ENCODE results near the gene CDC25B. TPM values are rescaled to one million over a fixed set of nuclear protein-coding genes. Genes with fewer than 3 reads are reported as not detected.

Gene CDC25B
- polyA plus RNA-seq, 1 experiment: 58.9 TPM

DNA sequence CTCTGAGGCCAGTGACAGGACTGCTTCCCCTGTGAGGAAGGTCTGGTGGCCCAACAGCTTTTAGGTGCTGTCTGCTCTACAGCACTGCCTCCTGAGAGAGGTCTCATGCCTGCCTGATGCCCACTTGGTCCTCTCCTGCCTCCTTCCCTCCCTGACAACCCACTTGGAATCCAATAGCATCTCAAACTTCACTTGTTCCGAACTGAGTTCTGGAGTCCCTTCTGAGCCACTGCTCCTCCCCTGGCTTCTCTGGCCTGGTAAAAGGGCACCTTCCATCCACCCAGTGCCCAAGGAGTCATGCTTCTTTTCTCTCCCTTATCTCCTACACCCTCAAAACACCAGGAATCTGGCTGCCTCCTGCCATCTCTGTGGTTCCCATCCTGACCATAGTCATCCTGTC, 52.5 kb downstream of the CDC25B start:
- TF ChIP-seq, protein P1, sequence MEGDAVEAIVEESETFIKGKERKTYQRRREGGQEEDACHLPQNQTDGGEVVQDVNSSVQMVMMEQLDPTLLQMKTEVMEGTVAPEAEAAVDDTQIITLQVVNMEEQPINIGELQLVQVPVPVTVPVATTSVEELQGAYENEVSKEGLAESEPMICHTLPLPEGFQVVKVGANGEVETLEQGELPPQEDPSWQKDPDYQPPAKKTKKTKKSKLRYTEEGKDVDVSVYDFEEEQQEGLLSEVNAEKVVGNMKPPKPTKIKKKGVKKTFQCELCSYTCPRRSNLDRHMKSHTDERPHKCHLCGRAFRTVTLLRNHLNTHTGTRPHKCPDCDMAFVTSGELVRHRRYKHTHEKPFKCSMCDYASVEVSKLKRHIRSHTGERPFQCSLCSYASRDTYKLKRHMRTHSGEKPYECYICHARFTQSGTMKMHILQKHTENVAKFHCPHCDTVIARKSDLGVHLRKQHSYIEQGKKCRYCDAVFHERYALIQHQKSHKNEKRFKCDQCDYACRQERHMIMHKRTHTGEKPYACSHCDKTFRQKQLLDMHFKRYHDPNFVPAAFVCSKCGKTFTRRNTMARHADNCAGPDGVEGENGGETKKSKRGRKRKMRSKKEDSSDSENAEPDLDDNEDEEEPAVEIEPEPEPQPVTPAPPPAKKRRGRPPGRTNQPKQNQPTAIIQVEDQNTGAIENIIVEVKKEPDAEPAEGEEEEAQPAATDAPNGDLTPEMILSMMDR (IDR thresholded peaks at IDR 0.05; ENCODE audit: low read depth, low read length): no peak
- ChIA-PET CTCF (interaction anchor here (0.6 kb wide), 1 partner anchor 77 kb away, joined by 3 read pairs; no protein-coding TSS in a partner anchor), POLR2A (no interaction called here)
- Histone ChIP-seq H3K27ac (ENCODE audit: low read depth, low read length) (peak overlapping the region; percentile 21), H3K4me3 (ENCODE audit: low read depth, low read length) (no peak overlapping the region; the same call in 1 of the 2 replicates), H3K9me3 (ENCODE audit: control insufficient read depth, insufficient read depth, low read length) (no peaks in the 10 kb centered on the region; the same call in 1 of the 2 replicates), H3K27me3 (ENCODE audit: control insufficient read depth, insufficient read depth, low read length) (no peaks in the 10 kb centered on the region)
- DNase-seq (ENCODE audit: low read depth, low spot score): no peak

DNA sequence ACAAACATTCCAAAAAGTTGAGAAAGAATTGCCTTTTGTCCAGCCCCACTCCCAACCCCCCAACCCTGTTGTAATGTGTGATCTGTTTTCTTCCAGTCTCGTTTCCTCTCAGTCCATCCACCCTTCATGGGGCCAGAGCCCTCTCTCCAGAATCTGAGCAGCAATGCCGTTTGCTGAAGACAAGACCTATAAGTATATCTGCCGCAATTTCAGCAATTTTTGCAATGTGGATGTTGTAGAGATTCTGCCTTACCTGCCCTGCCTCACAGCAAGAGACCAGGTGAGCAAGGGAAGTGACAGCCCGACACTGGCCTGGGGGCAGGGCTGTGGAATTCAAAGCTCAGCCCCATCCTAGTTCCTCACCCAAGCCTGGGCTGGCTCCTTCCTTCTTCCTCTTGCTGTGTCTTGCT, 58.4 kb downstream of the CDC25B start:
- no peak overlapping the region for H3K4me3 ChIP-seq (ENCODE audit: low read depth, low read length)
- no peak overlapping the region for H3K27ac ChIP-seq (ENCODE audit: low read depth, low read length)
- CTCF ChIA-PET: interaction anchor here (0.7 to 3.2 kb wide), 20 partner anchors 9 to 293 kb away, joined by 3 to 19 read pairs (median 4); partner anchors contain the start of genes AP5S1, CDC25B and CENPB
- POLR2A ChIA-PET: interaction anchor here (0.7 to 1.0 kb wide), 2 partner anchors 87 to 165 kb away, joined by 3 to 6 read pairs; partner anchors contain the start of gene ADISSP
- H3K9me3 ChIP-seq (ENCODE audit: control insufficient read depth, insufficient read depth, low read length): no peaks in the 10 kb centered on the region
- TF ChIP-seq, protein P1 (IDR thresholded peaks at IDR 0.05; ENCODE audit: low read depth, low read length): no peak
- no peak for DNase-seq (ENCODE audit: low read depth, low spot score)
- H3K27me3 ChIP-seq (ENCODE audit: control insufficient read depth, insufficient read depth, low read length): no peaks in the 10 kb centered on the region

Other genes starting within 250 kb of the CDC25B start
- not detected in 2 replicates for gene GFRA4, start 132.9 kb upstream of the CDC25B start, polyA plus RNA-seq (2011; rRNA removed)
- 16.3 and 18.3 TPM in 2 replicates for gene ADAM33, start 114.3 kb upstream of the CDC25B start, polyA plus RNA-seq (2011; rRNA removed)
- gene SIGLEC1, start 83.7 kb upstream of the CDC25B start, polyA plus RNA-seq (2011; rRNA removed): not detected in 2 replicates
- gene HSPA12B, start 63.6 kb upstream of the CDC25B start, polyA plus RNA-seq (2011; rRNA removed): 0.05 and 0.09 TPM in 2 replicates
- 22.6 and 29.2 TPM in 2 replicates for gene ADISSP, start 28.6 kb upstream of the CDC25B start, polyA plus RNA-seq (2011; rRNA removed)
- gene SPEF1, start 14.9 kb upstream of the CDC25B start, polyA plus RNA-seq (2011; rRNA removed): 0.12 TPM in 2 replicates
- gene CENPB, start 9.6 kb upstream of the CDC25B start, polyA plus RNA-seq (2011; rRNA removed): 29.7 and 37.0 TPM in 2 replicates
- 7.8 and 11.7 TPM in 2 replicates for gene AP5S1, start 24.2 kb downstream of the CDC25B start, polyA plus RNA-seq (2011; rRNA removed)
- gene MAVS, start 50.5 kb downstream of the CDC25B start, polyA plus RNA-seq (2011; rRNA removed): 16.4 and 18.2 TPM in 2 replicates
- gene PANK2, start 93.1 kb downstream of the CDC25B start, polyA plus RNA-seq (2011; rRNA removed): 24.9 and 32.2 TPM in 2 replicates
- 24.7 and 30.8 TPM in 2 replicates for gene RNF24, start 219.2 kb downstream of the CDC25B start, polyA plus RNA-seq (2011; rRNA removed)